Mucosa of rectum (tissue), 2 donors: ENCODE results near the gene HIP1.
"Not testable (repeated sequence)": the region's sequence is repeated elsewhere in the genome, so short reads cannot be mapped to it uniquely, and the experiment has no call there.

ENCODE experiments used
- H3K27ac ChIP-seq, 2 donors: one replicate each; pipeline ENCODE4 v1.7.0; 2013; ENCODE audit warnings: inconsistent platforms in 2 of 2, low read depth in 2 of 2, low read length in 2 of 2
- H3K27me3 ChIP-seq, 2 donors: one replicate each; pipeline ENCODE4 v1.7.0; 2013; ENCODE audit warnings: low read length in 2 of 2; ENCODE audit not compliant: control insufficient read depth in 2 of 2, insufficient read depth in 2 of 2
- H3K36me3 ChIP-seq, 2 donors: one replicate each; pipeline ENCODE4 v1.7.0; 2013; ENCODE audit warnings: low read length in 2 of 2; ENCODE audit not compliant: control insufficient read depth in 2 of 2, insufficient read depth in 2 of 2
- H3K4me1 ChIP-seq, 2 donors: one replicate each; pipeline ENCODE4 v1.7.0; 2013; ENCODE audit warnings: low read length in 2 of 2, mild to moderate bottlenecking in 1 of 2; ENCODE audit not compliant: control insufficient read depth in 2 of 2, insufficient read depth in 2 of 2
- H3K4me3 ChIP-seq, 2 donors: one replicate each; pipeline ENCODE4 v1.7.0; 2013; ENCODE audit warnings: low read length in 2 of 2
- H3K9ac ChIP-seq, 2 donors: one replicate each; pipeline ENCODE4 v1.7.0; 2013; ENCODE audit warnings: low read length in 2 of 2, low read depth in 1 of 2, mild to moderate bottlenecking in 1 of 2
- H3K9me3 ChIP-seq, 2 donors: one replicate each; pipeline ENCODE4 v1.7.0; 2013; ENCODE audit warnings: low read length in 2 of 2; ENCODE audit not compliant: control insufficient read depth in 2 of 2
- donor health status: healthy.
- donor health status: Normal muscosa, but diverticular disease.

Gene HIP1

DNA sequence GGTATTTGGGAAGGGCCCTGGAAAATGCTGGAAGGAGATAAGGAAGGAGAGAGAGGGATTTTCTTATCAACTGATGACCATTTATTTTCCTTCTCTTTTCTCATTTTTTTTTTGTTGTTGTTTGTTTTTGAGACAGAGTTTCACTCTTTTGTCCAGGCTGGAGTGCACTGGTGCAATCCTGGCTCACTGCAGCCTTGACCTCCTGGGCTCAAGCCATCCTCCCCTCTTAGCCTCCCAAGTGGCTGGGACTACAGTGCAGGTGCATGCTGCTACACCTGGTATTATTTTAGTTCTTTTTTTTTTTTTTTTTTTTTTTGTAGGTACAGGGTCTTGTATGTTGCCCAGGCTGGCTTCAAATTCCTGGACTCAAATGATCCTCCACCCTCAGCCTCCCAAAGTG is 52.2 kb downstream of the HIP1 start:
- Histone ChIP-seq H3K4me3 (no peak overlapping the region), H3K36me3 (no peaks in the 10 kb centered on the region), H3K27ac (no peak overlapping the region), H3K27me3 (no peaks in the 10 kb centered on the region), H3K4me1 (no peaks in the 10 kb centered on the region), H3K9ac (no peak overlapping the region), H3K9me3 (no peaks in the 10 kb centered on the region)

DNA sequence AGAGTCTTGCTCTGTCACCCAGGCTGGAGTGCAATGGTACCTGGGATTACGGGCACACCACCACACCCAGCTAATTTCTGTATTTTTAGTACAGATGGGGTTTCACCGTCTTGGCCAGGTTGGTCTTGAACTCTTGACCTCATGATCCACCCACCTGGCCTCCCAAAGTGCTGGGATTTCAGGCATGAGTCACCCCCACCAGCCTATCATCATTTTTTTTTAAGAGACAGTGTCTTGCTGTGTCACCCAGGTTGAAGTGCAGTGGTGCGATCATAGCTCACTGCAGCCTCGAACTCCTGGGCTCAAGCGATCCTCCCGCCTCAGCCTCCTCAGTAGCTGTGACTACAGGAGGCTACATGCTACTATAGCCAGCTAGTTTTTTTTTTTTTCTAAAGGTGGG is 56.7 kb downstream of the HIP1 start:
- H3K27me3 ChIP-seq, H3K4me3 ChIP-seq, H3K27ac ChIP-seq, H3K9me3 ChIP-seq, H3K4me1 ChIP-seq, H3K9ac ChIP-seq, H3K36me3 ChIP-seq: not testable (repeated sequence)

DNA sequence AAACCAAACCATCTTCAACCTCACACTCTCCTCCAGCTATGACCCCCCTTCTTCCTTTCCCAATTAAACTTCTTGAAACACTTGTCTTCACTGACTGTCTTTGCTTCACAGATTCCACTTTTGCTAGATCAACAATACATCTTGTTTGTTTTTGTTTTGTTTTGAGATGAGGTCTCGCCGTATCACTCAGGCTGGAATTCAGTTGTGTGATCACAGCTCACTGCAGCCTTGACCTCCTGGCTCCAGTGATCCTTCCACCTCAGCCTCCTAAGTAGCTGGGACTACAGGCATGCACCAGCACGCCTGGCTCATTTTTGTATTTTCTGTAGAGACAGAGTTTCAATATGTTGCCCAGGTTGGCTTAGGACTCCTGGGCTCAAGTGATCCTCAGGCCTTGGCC is 59.7 kb downstream of the HIP1 start:
- Histone ChIP-seq H3K27me3 (no peaks in the 10 kb centered on the region), H3K27ac (no peak overlapping the region), H3K9ac (no peak overlapping the region), H3K36me3 (no peaks in the 10 kb centered on the region), H3K4me1 (no peaks in the 10 kb centered on the region), H3K9me3 (no peaks in the 10 kb centered on the region), H3K4me3 (no peak overlapping the region)

DNA sequence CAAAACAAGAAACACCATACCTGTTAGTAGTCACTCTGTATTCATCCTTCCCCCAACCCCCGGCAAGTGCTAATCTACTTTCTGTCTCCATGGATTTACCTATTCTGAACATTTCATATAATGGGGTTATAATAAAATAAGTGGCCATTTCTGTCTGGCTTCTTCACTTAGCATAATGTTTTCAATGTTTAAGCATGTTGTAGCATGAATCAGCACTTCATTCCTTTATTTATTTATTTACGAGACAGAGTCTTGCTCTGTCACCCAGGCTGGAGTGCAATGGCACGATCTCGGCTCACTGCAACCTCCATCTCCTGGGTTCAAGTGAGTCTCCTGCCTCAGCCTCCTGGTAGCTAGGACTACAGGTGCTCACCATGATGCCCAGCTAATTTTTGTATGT is 69.2 kb downstream of the HIP1 start:
- Histone ChIP-seq H3K27ac (no peak overlapping the region), H3K9ac (no peak overlapping the region), H3K36me3 (no peaks in the 10 kb centered on the region), H3K4me1 (no peaks in the 10 kb centered on the region), H3K9me3 (no peaks in the 10 kb centered on the region), H3K27me3 (no peaks in the 10 kb centered on the region), H3K4me3 (no peak overlapping the region)

DNA sequence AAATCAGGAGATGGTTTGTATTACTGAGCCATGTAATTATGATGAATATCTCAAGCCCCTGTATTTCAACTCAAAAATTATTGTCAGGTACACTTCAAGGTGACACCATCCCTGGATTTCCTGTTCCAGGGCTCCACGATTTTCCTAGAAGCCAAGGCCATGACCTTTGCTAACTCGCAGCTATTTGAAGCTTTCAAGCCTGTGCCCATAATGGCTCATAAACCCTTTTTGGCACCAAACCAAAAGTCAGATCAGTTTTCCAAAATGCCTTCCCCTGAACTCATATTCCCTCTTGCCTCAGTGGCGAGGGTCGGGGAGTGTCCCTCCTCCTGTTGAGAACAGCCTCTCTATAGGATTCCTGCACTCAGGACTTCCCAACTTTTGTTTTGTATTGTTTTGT is 70.8 kb downstream of the HIP1 start:
- Histone ChIP-seq H3K9me3 (no peaks in the 10 kb centered on the region), H3K27ac (no peak overlapping the region), H3K27me3 (no peaks in the 10 kb centered on the region), H3K4me3 (no peak overlapping the region), H3K9ac (no peak overlapping the region), H3K36me3 (no peaks in the 10 kb centered on the region), H3K4me1 (no peaks in the 10 kb centered on the region)

DNA sequence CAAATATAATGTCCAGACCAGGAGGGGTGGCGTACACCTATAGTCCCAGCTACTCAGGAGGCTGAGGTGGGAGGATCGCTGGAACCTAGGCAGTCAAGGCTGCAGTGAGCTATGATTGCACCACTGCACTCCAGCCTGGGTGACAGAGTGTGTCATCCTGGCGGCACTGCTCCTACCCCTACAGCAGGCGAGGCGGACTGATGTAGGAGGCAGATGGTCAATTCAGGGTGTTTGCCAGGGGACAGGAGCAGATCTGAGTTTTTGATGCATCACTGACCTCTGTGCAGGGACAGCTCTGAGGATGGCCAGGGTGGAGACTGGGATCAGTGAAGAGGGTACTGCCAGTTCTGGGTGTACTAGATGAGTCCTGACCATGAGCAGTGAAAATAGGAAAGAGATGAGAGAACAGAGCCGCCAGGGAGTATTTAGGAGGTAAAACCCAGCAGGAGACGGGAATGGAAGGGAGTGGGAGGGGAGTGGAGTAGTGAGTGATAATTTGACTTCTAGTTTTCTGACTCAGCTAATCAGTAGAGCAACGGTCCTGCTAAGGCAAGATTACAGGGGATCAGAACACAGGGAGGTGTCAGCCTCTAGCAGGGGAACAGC is 75.3 kb downstream of the HIP1 start:
- Histone ChIP-seq H3K27me3 (no peaks in the 10 kb centered on the region), H3K27ac (peak overlapping the region in 1 of 2 donors; percentile 48), H3K9ac (no peak overlapping the region), H3K4me1 (no peaks in the 10 kb centered on the region), H3K4me3 (no peak overlapping the region), H3K9me3 (no peaks in the 10 kb centered on the region), H3K36me3 (no peaks in the 10 kb centered on the region)

DNA sequence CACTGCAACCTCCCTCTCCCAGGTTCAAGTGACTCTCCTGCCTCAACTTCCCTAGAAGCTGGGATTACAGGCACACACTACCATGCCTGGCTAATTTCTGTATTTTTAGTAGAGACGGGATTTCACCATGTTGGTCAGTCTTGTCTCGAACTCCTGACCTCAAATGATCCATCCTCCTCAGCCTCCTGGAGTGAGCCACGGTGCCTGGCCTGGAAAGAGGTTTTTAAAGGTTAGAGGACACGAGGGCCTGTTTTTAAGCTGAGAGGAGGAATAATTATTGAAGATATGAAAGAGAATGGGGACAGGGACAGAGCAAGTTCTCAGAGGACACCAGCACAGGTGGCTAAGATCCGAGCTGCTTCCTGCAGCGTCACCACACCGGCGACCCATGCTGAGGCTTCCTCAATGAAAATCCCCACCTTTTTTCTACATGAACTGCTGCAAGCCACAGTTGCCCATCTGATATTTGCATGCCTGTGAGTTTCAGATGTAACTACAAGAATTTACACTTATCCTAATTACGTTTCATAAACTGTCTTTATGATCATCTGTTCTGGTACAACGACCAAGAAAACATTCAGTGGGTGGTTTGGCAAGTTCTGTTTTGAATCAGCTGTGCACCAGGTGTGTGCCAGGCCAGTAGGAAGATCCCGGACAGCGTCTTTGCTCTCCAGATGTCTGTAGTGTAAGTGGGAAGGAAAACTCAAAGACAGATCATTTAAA is 76.0 kb downstream of the HIP1 start:
- H3K27me3 ChIP-seq: no peaks in the 10 kb centered on the region
- H3K9ac ChIP-seq: no peak overlapping the region
- no peaks in the 10 kb centered on the region for H3K36me3 ChIP-seq
- no peaks in the 10 kb centered on the region for H3K9me3 ChIP-seq
- no peak overlapping the region for H3K4me3 ChIP-seq
- H3K4me1 ChIP-seq: no peaks in the 10 kb centered on the region
- peak overlapping the region in 1 of 2 donors; percentile 61 for H3K27ac ChIP-seq

DNA sequence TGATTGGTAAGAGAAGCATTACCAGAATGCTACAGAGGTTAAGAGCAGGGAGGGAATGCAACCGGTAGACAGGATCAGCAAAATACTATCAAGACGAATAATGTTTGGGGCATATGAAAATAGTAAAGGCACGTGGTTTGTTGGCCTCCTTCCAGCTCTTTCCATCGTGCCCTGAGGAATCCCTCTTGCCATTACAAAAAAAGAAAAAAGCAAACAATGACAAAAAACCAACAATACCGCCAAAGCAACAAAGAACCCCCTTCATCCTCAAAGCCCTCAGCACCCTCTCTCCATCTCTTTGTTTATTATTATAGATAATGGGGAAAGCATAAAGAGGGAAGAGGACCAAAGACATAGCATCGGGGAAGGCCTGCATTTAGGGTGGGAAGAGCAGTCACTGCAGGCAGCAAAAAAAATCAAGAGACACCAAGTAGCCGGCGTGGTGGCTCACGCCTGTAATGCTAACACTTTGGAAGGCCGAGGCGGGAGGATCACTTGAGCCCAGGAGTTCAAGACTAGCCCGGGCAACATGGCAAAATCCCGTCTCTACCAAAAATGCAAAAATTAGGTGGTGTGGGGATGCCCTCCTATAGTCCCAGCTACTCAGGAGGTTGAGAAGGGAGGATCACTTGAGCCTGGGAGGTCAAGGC is 78.0 kb downstream of the HIP1 start:
- no peak overlapping the region for H3K9ac ChIP-seq
- no peak overlapping the region for H3K27ac ChIP-seq
- H3K9me3 ChIP-seq: no peaks in the 10 kb centered on the region

DNA sequence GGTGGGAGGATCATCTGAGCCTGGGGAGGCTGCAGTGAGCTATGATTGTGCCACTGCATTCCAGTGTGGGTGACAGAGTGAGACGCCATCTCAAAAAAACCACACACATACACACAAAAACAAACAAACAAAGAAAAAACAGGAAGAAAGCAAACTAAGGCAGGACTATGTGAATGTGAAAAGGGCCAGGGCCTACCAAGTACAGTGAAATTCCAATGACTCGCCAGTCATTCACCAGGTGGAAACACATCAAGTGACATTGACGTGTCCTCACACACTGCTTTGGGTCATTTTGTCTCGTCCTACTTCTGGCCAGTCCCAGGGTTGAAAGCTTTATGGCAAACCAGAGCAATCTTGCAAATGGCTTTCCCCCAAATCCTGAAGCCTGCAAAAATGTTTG is 79.9 kb downstream of the HIP1 start:
- no peak overlapping the region for H3K4me3 ChIP-seq
- H3K27ac ChIP-seq: no peak overlapping the region
- no peaks in the 10 kb centered on the region for H3K27me3 ChIP-seq
- no peaks in the 10 kb centered on the region for H3K4me1 ChIP-seq
- H3K9ac ChIP-seq: no peak overlapping the region
- H3K9me3 ChIP-seq: no peaks in the 10 kb centered on the region
- H3K36me3 ChIP-seq: no peaks in the 10 kb centered on the region

More for the DNA sequence above, 78.0 kb downstream of the HIP1 start:
- Histone ChIP-seq H3K27me3 (no peaks in the 10 kb centered on the region), H3K4me1 (no peaks in the 10 kb centered on the region), H3K4me3 (no peak overlapping the region), H3K36me3 (no peaks in the 10 kb centered on the region)

DNA sequence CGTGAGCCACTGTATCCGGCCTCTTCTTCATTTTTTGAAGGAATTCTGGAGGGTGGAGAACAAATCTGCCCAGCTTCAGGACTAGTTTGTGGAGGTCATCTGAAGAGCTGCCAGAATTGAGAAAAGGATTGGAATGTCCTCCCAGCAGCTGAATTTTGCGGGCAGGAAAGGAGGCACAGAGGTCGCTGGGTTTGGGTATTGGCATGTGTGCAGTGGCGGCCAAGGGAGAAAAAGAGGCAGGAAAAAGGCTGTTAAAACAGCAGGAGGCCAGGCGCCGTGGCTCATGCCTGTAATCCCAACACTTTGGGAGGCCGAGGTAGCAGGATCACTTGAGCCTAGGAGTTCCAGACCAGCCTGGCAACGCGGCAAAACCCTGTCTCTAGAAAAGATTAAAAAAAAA is 80.4 kb downstream of the HIP1 start:
- Histone ChIP-seq H3K9me3 (no peaks in the 10 kb centered on the region), H3K27me3 (no peaks in the 10 kb centered on the region), H3K36me3 (no peaks in the 10 kb centered on the region), H3K9ac (no peak overlapping the region), H3K4me3 (no peak overlapping the region), H3K4me1 (no peaks in the 10 kb centered on the region), H3K27ac (no peak overlapping the region)
